Measurements from ENCODE around the gene NRG4.

- TF ChIP-seq CTCF (conservative IDR thresholded peaks at IDR 0.05 in 1 of 2, IDR thresholded peaks at IDR 0.05 in 1 of 2; ENCODE audit: extremely low read depth in 1 of 2, insufficient read depth in 1 of 2, low read depth in 1 of 2, low read length in 2 of 2): no peak
- TF ChIP-seq EZH2 (IDR thresholded peaks at IDR 0.05; ENCODE audit: borderline replicate concordance, low read length): no peak
Measured at GRCh38 chr15:76061700-76062099, 49.5 kb upstream of the NRG4 start.
